Stimulated activated CD4-positive, alpha-beta T cell treated with anti-CD3 and anti-CD28 coated beads, Interleukin-1b, Interleukin-23, amount 100 ng/mL, for 4 hours (primary cell): ENCODE measurements around the gene NFKB1.

ENCODE experiments used
- DNase-seq, 2 donors: peaks; one replicate each; pipeline ENCODE4 v3.0.0-alpha.2; 2020; ENCODE audit warnings: low read depth in 2 of 2

NFKB1 gene

GRCh38 chr4:102533348-102533747 is 32.2 kb downstream of the NFKB1 start:
- no peak for DNase-seq

GRCh38 chr4:102533904-102534303 is 32.7 kb downstream of the NFKB1 start:
- DNase-seq: no peak

- DNase-seq: no peak
Measured at GRCh38 chr4:102534845-102535244, 33.7 kb downstream of the NFKB1 start.

- DNase-seq: no peak
Measured at GRCh38 chr4:102535398-102536082, 34.4 kb downstream of the NFKB1 start.

- no peak for DNase-seq
Measured at GRCh38 chr4:102536768-102537167, 35.6 kb downstream of the NFKB1 start.

- DNase-seq: no peak
Measured at GRCh38 chr4:102537269-102537668, 36.1 kb downstream of the NFKB1 start.

GRCh38 chr4:102541697-102542096 is 40.5 kb downstream of the NFKB1 start:
- no peak for DNase-seq

- no peak for DNase-seq
Measured at GRCh38 chr4:102543030-102543928, 42.1 kb downstream of the NFKB1 start.

GRCh38 chr4:102546635-102547034 is 45.5 kb downstream of the NFKB1 start:
- no peak for DNase-seq

GRCh38 chr4:102547973-102548372 is 46.8 kb downstream of the NFKB1 start:
- DNase-seq: no peak

GRCh38 chr4:102551958-102552565 is 50.9 kb downstream of the NFKB1 start:
- DNase-seq: no peak

- no peak for DNase-seq
Measured at GRCh38 chr4:102552781-102553180, 51.6 kb downstream of the NFKB1 start.

GRCh38 chr4:102553982-102554381 is 52.8 kb downstream of the NFKB1 start:
- DNase-seq: no peak

- no peak for DNase-seq
Measured at GRCh38 chr4:102554482-102554881, 53.3 kb downstream of the NFKB1 start.

- DNase-seq: no peak
Measured at GRCh38 chr4:102554992-102555391, 53.8 kb downstream of the NFKB1 start.

- no peak for DNase-seq
Measured at GRCh38 chr4:102557636-102558035, 56.5 kb downstream of the NFKB1 start.

GRCh38 chr4:102560115-102560514 is 59.0 kb downstream of the NFKB1 start:
- DNase-seq: no peak

- DNase-seq: no peak
Measured at GRCh38 chr4:102560571-102561341, 59.6 kb downstream of the NFKB1 start.

GRCh38 chr4:102563000-102563399 is 61.8 kb downstream of the NFKB1 start:
- no peak for DNase-seq

- no peak for DNase-seq
Measured at GRCh38 chr4:102564399-102565059, 63.4 kb downstream of the NFKB1 start.

GRCh38 chr4:102565696-102566095 is 64.5 kb downstream of the NFKB1 start:
- no peak for DNase-seq
